ENCODE data around the gene EXOC3L4.

EXOC3L4 gene

DNA sequence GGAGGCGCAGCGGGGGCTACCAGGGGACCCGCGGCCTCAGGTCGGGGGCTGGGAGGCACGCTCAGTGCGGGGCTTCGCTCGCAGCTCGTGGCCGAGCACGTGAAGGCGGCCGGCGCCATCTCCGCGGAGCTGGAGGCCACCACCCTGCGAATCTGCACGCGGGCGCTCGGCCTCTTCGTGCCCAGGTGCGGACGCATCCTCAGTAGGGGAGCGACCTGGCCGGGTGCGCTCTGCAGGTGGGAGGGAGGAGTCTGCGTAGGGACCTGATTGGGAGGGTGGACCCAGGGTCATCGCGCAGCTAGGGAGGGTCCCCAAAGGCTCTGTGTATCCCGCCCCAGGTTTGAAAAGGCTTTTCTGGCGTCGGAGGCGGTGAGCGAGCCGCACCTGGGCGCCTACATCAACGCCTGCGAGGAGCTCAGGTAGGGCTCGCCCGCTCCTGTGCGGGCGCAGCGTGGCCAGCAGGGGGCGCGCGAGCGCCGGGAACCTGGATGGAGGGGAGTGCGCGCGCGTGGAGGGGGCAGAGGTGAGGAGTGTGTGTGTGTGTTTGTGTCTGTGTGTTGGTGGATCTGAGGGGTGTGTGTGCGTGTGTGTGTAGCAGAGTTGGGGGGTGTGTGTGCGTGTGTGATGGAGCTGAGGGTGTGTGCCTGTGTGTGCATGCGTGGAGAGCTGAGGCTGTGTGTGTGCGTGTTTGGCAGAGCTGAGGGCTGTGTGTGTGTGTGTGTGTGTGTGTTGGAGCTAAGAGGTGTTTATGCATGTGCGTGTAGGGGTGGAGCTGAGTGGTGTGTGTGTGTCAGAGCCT, 10.3 kb downstream of the EXOC3L4 start:
- in situ Hi-C loops (cut with HindIII; ENCODE audit: low sequenced_read_pairs): no loop called here
- TF ChIP-seq, protein P1, sequence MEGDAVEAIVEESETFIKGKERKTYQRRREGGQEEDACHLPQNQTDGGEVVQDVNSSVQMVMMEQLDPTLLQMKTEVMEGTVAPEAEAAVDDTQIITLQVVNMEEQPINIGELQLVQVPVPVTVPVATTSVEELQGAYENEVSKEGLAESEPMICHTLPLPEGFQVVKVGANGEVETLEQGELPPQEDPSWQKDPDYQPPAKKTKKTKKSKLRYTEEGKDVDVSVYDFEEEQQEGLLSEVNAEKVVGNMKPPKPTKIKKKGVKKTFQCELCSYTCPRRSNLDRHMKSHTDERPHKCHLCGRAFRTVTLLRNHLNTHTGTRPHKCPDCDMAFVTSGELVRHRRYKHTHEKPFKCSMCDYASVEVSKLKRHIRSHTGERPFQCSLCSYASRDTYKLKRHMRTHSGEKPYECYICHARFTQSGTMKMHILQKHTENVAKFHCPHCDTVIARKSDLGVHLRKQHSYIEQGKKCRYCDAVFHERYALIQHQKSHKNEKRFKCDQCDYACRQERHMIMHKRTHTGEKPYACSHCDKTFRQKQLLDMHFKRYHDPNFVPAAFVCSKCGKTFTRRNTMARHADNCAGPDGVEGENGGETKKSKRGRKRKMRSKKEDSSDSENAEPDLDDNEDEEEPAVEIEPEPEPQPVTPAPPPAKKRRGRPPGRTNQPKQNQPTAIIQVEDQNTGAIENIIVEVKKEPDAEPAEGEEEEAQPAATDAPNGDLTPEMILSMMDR (IDR thresholded peaks at IDR 0.05; ENCODE audit: low read depth, low read length): peak; percentile 94
- H3K4me3 ChIP-seq (ENCODE audit: low read depth, low read length): no peak overlapping the region
- DNase-seq (ENCODE audit: low read depth, low spot score): peak; percentile 36

GRCh38 chr14:103105580-103106150, 11.1 kb downstream of the EXOC3L4 start:
- in situ Hi-C loops (cut with HindIII; ENCODE audit: low sequenced_read_pairs): no loop called here
- TF ChIP-seq, protein P1 (IDR thresholded peaks at IDR 0.05; ENCODE audit: low read depth, low read length): no peak
- DNase-seq (ENCODE audit: low read depth, low spot score): no peak
- H3K4me3 ChIP-seq (ENCODE audit: low read depth, low read length): no peak overlapping the region

DNA sequence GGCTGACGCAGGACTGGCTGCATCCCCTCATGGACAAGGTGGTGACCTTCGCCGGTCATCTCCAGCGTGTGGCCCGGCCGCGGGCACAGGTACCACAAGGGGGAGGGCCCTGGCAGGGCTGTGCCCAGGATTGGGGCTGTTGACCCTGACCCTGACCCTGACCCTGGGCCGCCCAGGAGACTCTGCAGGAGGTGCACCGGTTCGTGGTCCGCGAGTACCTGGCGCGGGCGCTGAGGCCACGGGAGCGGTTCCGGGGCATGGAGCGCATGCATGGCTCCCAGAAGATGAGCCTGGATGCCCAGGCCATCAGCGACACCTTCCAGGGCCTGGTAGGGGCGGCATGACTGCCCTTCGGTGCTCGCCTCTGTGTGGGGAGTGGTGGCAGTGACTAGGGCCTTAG, 12.9 kb downstream of the EXOC3L4 start:
- TF ChIP-seq, protein P1 (IDR thresholded peaks at IDR 0.05; ENCODE audit: low read depth, low read length): no peak
- no peak overlapping the region for H3K4me3 ChIP-seq (ENCODE audit: low read depth, low read length)
- in situ Hi-C loops (cut with HindIII; ENCODE audit: low sequenced_read_pairs): no loop called here
- no peak for DNase-seq (ENCODE audit: low read depth, low spot score)

GRCh38 chr14:103107941-103108748, 13.6 kb downstream of the EXOC3L4 start:
- TF ChIP-seq, protein P1 (IDR thresholded peaks at IDR 0.05; ENCODE audit: low read depth, low read length): no peak
- DNase-seq (ENCODE audit: low read depth, low spot score): no peak
- in situ Hi-C loops (cut with HindIII; ENCODE audit: low sequenced_read_pairs): no loop called here
- no peak overlapping the region for H3K4me3 ChIP-seq (ENCODE audit: low read depth, low read length)

GRCh38 chr14:103108749-103109207, 14.3 kb downstream of the EXOC3L4 start:
- H3K4me3 ChIP-seq (ENCODE audit: low read depth, low read length): no peak overlapping the region
- DNase-seq (ENCODE audit: low read depth, low spot score): no peak
- TF ChIP-seq, protein P1 (IDR thresholded peaks at IDR 0.05; ENCODE audit: low read depth, low read length): no peak
- in situ Hi-C loops (cut with HindIII; ENCODE audit: low sequenced_read_pairs): no loop called here

Measured in astrocyte of the spinal cord (primary cell).